Activated T-helper 1 cell treated with anti-CD3 and anti-CD28 coated beads, Interleukin-2, amount 50 U/mL, for 16 hours (primary cell): ENCODE measurements around the gene TMEM132E.

Experiments used
- DNase-seq, 2 donors: peaks; one replicate each; pipeline ENCODE4 v3.0.0-alpha.2; 2020; ENCODE audit warnings: low read depth in 1 of 2, low spot score in 1 of 2

TMEM132E gene

DNA sequence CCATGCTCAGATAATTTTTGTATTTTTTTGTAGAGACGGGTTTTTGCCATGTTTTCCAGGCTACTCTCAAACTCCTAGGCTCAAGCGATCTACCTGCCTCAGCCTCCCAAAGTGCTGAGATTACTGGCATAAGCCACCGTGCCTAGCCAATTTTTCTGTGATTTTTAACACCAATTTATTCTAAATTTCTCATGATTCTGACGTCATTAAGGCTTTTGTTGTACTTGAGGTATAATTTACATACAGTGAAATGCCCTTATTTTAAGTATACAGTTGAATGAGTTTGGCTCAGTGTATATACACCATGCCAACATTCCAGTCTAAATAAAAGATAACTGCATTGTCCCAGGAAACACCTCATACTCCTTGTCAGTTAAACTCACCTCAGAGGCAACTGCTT lies 77.4 kb downstream of the TMEM132E start:
- DNase-seq = no peak

DNA sequence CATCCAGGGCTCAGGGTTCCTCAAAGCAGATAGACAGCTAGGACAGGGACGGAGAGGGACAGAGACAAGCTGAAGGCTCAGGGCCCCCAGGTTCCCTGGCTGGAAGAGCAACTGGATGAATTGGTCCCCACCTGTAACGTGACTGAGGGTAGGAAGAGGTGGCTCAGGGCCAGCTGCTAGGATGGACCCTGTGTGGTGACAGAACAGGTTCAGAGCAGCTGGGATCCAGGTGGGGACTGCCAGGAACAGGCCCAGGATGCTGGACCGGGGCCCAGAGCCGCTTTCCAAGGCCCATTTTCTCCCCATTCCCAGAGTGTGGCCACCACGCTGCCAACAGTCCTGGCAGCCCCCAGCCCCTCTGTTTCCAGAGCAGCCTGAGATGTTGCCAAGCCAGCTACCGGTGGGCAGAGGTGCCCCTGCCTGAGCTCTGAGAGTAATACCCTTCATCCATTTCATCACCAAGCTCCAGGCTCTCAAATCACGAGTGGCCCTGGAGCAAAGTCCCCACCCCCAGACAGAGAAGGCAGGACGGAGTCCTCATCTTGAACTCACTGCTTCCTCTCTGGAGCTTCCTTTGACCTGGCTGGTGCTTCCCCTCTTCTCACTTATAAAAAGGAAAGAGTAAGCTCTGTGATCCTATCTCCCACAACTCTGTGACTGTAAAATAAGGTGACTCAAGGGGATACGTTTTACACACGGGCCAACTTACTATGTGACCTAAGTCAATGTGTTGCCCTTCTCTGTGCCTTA lies 79.6 kb downstream of the TMEM132E start:
- no peak for DNase-seq

DNA sequence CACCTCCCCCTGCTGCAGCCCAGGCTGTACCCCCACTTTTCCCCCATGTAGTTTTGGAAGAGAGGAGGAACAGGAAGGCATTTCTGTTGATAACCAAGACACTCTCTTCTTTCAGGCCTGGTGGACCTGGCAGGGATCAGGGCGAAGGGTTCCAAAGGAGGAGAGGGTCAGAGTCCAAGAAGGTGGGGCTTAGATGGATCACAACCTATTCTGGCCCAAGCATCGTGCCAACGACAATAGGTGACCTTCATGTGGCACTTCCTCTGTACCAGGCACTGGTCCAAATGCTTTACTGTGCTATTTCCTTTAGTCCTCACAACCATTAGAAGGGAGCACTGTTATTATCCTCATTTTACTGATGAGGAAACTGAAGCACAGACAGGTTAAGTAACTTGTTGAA lies 84.3 kb downstream of the TMEM132E start:
- no peak for DNase-seq

DNA sequence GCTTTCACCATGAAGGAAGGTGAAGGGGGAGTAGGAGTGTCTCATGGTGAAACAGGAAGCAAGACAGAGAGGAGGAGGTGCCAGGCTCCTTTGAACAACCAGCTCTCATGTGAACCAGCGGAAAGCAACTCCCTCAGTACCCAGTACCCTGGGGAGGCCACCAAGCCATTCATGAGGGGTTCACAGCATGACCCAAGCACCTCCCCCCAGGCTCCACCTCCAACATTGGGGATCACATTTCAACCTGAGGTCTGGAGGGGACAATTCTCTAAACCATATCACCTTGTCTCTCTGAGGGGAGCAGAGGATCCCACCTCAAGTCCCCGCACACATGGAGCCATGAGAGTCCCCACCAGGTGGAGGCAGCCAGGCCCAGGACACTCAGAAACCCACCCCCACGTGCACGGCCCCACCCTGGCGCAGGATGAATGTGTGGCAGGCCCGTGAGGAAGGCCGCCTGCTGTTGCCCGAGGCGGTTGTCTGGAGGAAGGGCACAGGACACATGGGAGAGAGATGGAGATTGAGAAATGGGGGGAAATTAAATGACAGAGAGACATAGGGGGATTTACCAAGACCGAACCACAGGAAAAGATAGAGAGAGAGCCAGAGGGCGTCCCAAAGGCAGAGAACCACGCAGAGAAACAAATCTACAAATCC lies 85.9 kb downstream of the TMEM132E start:
- no peak for DNase-seq

DNA sequence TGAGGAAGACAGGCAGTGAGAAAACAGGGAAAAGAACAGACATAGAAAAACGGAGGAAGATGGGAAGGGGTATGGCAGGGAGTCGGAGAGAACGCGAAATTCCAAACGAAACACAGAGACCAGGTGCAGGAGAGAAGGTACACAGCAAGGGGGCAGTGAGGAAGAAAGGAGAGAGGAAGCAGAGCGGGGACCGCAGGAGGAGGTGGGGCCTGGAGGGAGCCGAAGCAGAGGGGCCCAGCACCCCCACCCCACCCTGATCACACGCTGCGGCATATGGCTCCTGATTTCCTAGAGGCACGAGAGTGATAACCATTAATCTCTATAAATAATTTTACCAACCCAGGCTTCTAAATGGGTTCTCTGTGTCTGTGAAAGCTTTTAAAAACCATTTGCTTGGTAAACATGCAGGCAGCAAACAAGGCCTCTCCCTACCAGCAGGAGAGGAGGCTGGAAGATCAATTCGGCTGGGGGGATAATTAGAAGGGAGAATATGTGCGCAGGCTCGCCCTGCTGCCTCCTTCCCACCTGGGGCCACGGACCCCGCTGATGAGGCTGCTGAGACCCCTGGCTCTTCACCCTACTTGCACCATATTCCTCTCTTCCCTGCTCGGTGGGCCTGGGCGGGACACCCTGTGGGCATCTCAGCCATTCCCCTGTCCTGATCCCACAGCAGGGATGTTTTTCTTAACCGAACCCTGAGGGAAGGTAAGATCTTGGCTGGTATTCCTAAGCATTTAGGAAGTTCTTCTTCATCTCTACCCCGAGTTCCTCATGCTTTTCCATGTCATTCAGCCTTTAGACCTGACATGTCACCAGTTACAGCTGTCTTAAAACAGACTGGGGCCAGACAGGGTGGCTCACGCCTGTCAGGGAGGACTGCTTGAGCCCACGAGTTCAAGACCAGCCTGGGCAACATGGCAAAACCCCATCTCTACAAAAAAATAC lies 86.7 kb downstream of the TMEM132E start:
- DNase-seq = no peak

DNA sequence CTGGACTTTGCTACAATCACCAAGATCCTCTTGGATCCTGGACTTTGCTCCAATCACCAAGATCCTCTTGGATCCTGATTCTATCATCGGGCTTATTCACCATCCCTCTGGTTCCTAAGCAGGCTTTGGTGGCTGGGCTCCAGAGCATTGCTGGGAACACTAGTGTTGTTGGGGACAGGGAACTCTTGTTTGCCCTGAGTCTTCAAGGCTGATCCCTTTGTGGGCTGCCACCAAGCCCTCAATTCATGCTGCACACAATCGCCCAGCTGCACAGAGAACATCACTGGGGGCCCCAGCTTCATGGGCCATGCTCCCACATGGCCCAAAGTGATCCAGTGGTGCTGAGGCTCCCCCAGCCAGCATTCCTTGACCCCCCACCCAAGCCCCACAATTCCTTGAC lies 88.3 kb downstream of the TMEM132E start:
- DNase-seq = no peak

DNA sequence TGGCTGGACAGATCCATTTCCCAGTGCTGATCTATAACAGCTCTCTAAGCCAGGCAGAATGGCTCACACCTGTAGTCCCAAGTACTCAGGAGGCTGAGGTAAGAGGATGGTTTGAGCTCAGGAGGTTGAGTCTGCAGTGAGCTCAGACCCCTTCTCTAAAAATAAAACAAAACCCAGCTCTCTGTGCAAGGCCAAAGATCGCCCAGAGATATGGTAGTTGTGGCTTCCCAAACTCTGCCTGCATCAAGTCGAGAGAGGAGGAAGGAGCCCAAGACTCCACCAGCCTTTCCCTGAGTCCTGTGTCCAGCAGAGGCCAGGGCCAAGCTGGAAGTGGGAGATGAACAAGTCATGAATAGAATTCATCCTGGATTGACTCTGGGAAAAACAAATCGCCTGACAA lies 88.8 kb downstream of the TMEM132E start:
- no peak for DNase-seq

DNA sequence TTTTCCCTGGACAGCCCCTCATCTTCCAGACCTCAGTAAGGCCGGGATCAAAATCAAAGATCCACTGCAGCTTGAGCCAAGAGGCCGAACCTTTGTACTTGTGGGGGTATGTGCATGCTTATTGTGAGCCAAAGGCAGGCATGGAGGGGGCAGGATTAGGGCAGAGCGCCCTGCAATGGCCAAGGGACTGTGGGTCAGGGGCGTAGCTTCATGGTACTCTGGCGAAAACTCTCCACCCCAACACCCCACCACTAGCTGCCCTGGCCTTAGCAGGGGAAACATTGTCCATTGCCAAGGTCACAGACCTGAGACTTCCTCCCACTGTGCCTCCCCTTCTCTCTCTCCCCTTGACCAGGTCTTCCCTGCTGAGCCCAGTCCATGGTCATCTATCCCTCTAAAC lies 90.1 kb downstream of the TMEM132E start:
- no peak for DNase-seq

DNA sequence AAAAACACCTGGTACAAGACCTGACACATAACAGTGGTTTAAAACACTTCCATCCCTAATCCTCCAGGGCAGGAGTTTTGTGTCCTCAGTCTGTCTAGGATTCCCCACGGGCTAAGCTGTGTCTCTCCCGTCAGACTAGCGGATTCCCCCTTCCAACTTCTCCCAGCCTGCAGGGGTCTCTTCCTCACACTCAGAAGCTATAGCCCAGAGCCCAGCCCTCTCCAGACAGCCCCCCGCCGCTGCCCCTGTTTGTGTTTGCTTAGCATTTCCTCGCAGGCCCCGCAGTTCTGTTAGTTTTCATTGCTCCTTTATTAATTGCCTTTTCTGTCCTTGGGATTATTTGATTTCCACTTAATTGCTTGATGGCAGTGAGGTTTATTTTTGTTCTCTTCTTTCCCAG lies 91.2 kb downstream of the TMEM132E start:
- no peak for DNase-seq

DNA sequence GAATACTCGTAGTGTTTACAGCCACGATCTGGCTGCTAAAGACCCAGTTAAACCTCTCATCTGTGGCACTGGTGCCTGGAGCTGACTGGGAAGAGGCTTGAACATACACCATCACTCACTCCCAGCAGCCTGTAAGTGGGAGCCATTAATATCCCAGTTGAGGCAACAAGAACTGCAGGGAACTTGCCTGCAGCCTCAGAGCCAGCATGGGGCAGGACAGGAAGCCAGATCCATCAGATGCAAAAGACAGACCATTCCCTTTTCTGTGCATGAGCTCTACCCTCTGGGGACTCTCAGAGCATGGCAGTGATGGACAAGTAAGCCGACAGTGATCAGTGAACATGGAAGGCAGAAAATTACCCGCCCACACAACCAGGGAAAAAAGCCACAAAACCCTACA lies 91.8 kb downstream of the TMEM132E start:
- DNase-seq = no peak

DNA sequence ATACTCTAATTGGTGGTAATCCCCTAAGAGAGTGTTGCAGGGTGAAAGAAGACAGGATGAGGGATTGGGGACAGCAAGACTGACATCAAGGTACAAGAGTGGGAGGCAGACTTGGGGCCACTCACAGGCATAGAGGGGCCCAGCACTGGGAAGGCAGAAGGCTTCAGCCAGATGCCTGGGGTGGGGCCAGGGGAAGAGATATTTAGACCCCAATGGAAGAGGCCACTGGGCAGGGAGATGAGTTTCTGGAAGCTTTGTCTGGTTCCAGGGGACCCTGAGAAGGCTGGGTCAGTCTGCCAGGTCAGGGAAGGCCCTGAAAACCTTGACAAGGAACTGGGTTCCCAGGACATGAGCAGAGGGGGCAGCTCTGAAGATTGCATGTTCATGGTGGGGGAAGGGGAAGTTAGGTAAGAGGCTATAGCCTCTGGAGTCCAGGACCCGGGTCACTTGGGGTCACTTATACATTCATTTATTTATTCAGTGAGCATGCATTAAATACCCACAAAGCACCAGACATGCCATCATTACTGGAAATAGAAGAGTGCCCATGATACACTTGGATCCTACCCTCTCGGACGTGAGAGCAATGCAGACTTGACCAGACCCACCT lies 92.9 kb downstream of the TMEM132E start:
- DNase-seq = no peak

DNA sequence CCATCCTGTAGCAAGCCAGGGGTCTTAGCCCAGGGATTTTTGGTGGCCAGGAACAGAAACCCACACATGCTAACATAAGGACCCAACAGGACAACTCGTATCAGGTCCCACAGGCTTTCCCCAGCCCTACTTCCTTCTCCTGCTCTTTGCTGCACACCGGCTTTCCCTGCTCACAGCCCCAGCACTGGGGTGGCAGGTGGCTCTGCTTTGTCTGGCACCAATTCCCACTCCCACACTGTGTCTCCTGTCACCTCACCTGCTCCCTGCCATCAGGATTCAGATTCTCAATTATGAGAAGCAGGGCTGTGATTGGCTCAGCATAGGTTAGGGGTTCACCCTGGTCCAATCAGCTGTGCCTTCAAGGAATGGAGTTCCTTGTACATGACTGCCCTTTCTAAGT lies 94.1 kb downstream of the TMEM132E start:
- DNase-seq = no peak

DNA sequence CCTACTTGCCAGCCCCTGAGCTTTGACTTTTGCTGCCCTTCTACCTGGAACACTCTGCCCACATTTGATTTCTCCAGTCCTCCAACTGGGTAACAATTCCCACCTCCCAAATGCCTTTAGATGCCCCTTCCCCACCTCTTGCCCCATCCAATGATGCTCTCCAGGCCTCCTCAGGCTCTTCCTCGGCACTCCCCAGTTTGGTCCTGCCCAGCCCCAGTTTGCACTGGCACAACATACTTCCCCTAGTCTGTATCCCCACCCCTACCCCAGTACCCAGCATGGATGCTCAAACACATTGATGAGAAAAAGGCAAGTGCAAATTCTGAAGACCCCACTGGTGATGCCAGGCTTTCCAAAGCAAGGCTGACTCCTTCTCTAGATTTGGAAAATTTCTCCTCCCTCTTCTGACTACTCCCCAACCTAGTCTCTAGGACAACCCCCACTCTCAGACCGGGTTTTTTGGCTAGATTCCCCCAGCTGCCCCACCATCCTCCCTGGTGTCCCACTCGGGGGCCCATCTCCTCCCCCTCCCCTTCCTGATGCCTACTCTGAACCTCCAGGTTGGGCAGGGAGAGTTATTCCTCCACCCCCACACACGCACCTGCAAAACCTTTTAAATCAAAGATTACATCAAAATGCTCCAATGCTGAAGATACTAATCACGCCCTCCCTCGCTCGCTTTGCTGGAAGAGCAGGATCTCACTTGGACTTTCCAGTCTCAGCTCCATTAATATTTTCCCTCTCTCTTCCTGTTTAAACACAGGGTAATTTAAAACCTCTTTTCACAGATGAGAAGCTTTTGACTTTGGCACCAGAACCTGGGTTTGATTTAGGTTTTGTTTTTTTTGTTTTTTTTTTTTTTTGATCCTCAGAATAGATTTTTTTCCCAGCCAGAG lies 94.9 kb downstream of the TMEM132E start:
- no peak for DNase-seq

DNA sequence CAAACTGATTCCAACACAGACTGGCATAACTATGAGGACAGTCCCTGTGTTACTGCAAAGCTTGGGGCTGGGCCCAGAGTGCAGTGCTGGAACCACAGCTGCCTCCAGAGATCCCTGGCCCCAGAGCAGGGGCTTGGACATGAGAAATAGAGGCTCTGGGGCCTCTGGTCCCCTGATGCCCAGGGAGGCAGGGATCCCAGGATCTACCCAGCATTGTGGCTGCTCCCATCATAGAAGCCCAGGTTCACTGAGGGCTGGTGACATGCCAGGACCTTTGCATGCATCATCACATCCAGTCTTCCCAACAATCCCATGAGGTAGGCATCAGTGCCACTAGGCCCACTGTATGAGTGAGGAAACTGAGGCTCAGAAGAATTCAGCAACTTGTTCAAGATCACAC lies 95.8 kb downstream of the TMEM132E start:
- no peak for DNase-seq

DNA sequence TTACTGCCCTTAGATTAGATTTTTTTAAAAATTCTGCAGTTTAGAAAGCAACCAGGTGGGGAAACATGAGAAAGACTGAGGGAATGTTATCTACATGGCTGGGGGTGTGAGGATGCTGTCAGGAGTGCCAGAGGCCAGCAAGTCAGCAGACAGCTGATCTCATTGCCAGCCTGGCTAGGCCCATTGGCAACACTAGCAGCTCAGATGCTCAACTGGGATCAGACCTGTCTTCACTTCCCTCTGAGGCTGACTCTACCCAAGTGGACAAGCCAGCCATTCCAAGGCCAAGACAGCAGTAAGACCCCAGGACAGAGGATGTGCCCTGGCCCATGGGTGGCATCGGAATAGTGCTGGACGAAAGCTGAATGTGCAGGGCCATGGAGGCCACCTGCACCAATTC lies 96.2 kb downstream of the TMEM132E start:
- DNase-seq = no peak

DNA sequence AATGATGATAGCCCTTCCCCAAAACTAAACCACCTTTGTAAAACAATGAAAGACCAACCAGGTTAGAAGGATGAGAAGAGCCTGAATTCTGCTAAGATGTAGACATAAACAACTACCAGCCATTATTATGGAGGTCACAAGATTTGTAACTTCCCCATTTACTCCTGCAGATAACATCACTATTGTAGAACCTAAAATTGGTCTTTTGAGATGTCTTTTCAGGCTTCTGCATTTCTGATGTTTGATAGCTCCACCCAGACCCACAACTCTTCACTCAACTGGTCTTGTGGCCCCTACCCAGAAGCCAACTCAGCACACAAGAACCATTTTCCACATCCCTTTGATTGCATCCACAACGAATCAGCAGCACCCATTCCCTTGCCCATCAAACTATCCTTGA lies 100.8 kb downstream of the TMEM132E start:
- no peak for DNase-seq

DNA sequence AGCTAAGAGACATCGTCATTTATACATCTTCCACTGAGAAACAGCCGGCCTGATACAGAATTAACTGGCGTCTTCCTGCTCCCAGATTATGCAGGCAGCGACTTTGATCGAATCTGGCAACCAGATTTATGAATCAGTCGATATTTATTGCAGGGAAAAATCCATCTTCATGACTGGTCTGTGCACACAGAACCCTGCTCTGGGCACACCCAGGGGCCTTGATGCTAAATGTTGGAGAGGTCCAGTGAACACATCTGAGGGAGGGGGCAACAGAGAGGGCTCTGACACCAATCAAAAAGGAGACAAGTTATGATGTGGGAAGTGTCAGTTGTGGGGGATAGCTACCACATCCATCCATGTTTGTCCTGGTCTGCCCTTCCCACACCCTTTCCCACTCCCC lies 102.9 kb downstream of the TMEM132E start:
- DNase-seq = no peak

DNA sequence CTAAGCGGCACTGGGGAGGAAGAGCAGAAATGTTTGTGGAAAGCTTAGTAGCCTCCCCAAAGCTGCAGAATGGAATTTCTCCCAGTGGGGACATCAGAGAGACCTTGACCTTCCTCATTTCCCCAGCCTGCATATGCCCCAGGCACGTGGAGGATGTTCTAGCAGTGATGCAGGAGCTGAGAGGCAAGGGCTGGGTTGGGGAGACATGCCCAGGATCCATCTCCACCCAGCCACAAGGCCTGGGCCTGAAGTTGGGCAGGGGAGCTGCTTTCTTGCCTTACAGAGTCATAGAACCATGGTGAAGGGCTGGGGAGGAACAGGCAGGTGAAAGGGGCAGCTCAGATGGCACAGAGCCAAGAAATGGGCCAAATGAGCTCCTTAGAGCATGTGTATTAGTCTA lies 104.0 kb downstream of the TMEM132E start:
- DNase-seq = no peak
